Measurements from ENCODE around the gene OCA2.

- no peak for TF ChIP-seq POLR2A (IDR thresholded peaks at IDR 0.05)
- TF ChIP-seq CTCF (IDR thresholded peaks at IDR 0.05): no peak
These were observed 355.5 kb downstream of the OCA2 start for GRCh38 chr15:27743638-27744037.

All from heart left ventricle (tissue), 13 donors.